Panc1 (cell line): Measurements from ENCODE around the gene TMPRSS6. TPM values are rescaled to one million over a fixed set of nuclear protein-coding genes. Genes with fewer than 3 reads are reported as not detected.

ENCODE experiments used
- ATAC-seq: fragments of 200-7000 bp; cut with Tn5 transposase; 2 replicates; pipeline ENCODE4 v1.9.1; 2020; ENCODE audit warnings: mild to moderate bottlenecking, moderate library complexity
- BruUV-seq: library from RNA; stranded (reverse); fragments of 400-500 nt; replicated peaks from 2 replicates; lab custom pipeline; 2021; lab: Mats Ljungman, UMichigan
- CTCF ChIA-PET: fragments of 300-600 bp; sonication (Branson Sonifier 250); formaldehyde crosslinking; loops from one replicate; lab custom pipeline; 2022; ENCODE audit warnings: antibody characterized with exemption; lab: Charles Lee
- POLR2A ChIA-PET: fragments of 300-600 bp; sonication (Branson Sonifier 250); formaldehyde crosslinking; loops from one replicate; lab custom pipeline; 2022; ENCODE audit warnings: antibody characterized with exemption; lab: Charles Lee
- DNase-seq: peaks from one replicate; pipeline ENCODE4 v3.0.0-alpha.2; 2010; ENCODE audit warnings: low read depth, low spot score
- H3K27ac ChIP-seq: 2 replicates; pipeline ENCODE4 v1.5.1; 2011; ENCODE audit warnings: mild to moderate bottlenecking, low read length, inconsistent platforms
- H3K27me3 ChIP-seq: fragments of 200-500 bp; sonication (Bioruptor generic); 2 replicates; pipeline ENCODE4 v1.6.0; 2014; ENCODE audit warnings: low read length, inconsistent platforms; ENCODE audit not compliant: control insufficient read depth, insufficient read depth
- H3K36me3 ChIP-seq: fragments of 200-500 bp; sonication (Bioruptor generic); 2 replicates; pipeline ENCODE4 v1.5.1; 2014; ENCODE audit warnings: inconsistent platforms, mild to moderate bottlenecking, low read length, moderate library complexity; ENCODE audit not compliant: control insufficient read depth, insufficient read depth
- H3K4me1 ChIP-seq: 2 replicates; pipeline ENCODE4 v1.5.1; 2011; ENCODE audit warnings: inconsistent platforms, mild to moderate bottlenecking, low read length, moderate library complexity; ENCODE audit not compliant: control insufficient read depth, insufficient read depth
- H3K4me3 ChIP-seq, 2 experiments: 2 replicates each; pipeline ENCODE4 v1.5.1; 2011 to 2012; ENCODE audit warnings: low read depth in 2 of 2, low read length in 2 of 2, mild to moderate bottlenecking in 2 of 2, inconsistent platforms in 1 of 2, moderate library complexity in 1 of 2
- H3K9me3 ChIP-seq: fragments of 200-500 bp; sonication (Bioruptor generic); 2 replicates; pipeline ENCODE4 v1.5.1; 2014; ENCODE audit warnings: low read depth, mild to moderate bottlenecking, inconsistent platforms, low read length, moderate library complexity; ENCODE audit not compliant: control insufficient read depth, insufficient read depth
- CTCF ChIP-seq: fragments of 450-650 bp; IDR thresholded peaks from 2 replicates; pipeline ENCODE4 v1.5.1; 2017; ENCODE audit warnings: mild to moderate bottlenecking
- POLR2AphosphoS5 ChIP-seq: IDR thresholded peaks from 2 replicates; pipeline ENCODE4 v1.6.1; 2012; ENCODE audit warnings: mild to moderate bottlenecking, low read depth, low read length, moderate library complexity
- REST ChIP-seq, 2 experiments: IDR thresholded peaks; 2 replicates each; pipeline ENCODE4 v1.6.1; 2011 to 2012; ENCODE audit warnings: low read depth in 2 of 2, control low read depth in 1 of 2, low read length in 1 of 2, mild to moderate bottlenecking in 1 of 2, moderate library complexity in 1 of 2; ENCODE audit not compliant: insufficient read depth in 1 of 2
- SIN3A ChIP-seq: IDR thresholded peaks from 2 replicates; pipeline ENCODE4 v1.6.1; 2012; ENCODE audit warnings: low read depth, mild to moderate bottlenecking, low read length, moderate library complexity, borderline replicate concordance; ENCODE audit not compliant: insufficient read depth
- TCF7L2 ChIP-seq: IDR thresholded peaks from 2 replicates; pipeline ENCODE4 v1.6.1; 2011; ENCODE audit warnings: mild to moderate bottlenecking, low read depth, low read length, inconsistent platforms
- in situ Hi-C: cut with HindIII; loops from 2 replicates; pipeline ENCODE4 v1.10.0; 2016; ENCODE audit warnings: low sequenced_read_pairs, low pct_unique_long_range_greater_than_20kb
- intact Hi-C: fragments of 100-400 bp; cut with micrococcal nuclease; formaldehyde crosslinking; loops from one replicate; pipeline ENCODE4 v1.10.0; 2022; ENCODE audit not compliant: unreplicated experiment
- total RNA-seq: library from RNA; stranded (reverse); gene quantifications from one replicate; pipeline ENCODE4 v1.2.1, GENCODE V29; 2021; ENCODE audit not compliant: unreplicated experiment

TMPRSS6 gene
- total RNA-seq, 1 experiment from 2014 or later = not detected

GRCh38 chr22:37151401-37151800 is 41.9 kb upstream of the TMPRSS6 start:
- H3K4me3 ChIP-seq = no peak overlapping the region
- no peaks in the 10 kb centered on the region for H3K27me3 ChIP-seq
- H3K36me3 ChIP-seq = no peaks in the 10 kb centered on the region
- H3K27ac ChIP-seq = no peak overlapping the region
- TF ChIP-seq SIN3A = no peak
- TF ChIP-seq CTCF = no peak
- no peak for TF ChIP-seq REST (IDR thresholded peaks at IDR 0.05; ENCODE audit: insufficient read depth in 1 of 2, low read depth in 2 of 2, low read length in 1 of 2)
- TF ChIP-seq TCF7L2 = no peak
- TF ChIP-seq POLR2AphosphoS5 = no peak
- in situ Hi-C loops (no loop called here), intact Hi-C loops (no loop called here)
- H3K9me3 ChIP-seq = no peaks in the 10 kb centered on the region
- BruUV-seq = no TSS peak
- ChIA-PET POLR2A (no interaction called here), CTCF (no interaction called here)
- peaks cover 3% of the 10 kb centered on the region; the same call in 1 of the 2 replicates for H3K4me1 ChIP-seq
- DNase-seq (no peak), ATAC-seq (no peak)

- BruUV-seq = no TSS peak
- no peak for ATAC-seq
- H3K27ac ChIP-seq = no peak overlapping the region
- DNase-seq = no peak
- in situ Hi-C loops (no loop called here), intact Hi-C loops (no loop called here)
- H3K4me1 ChIP-seq = peaks cover 3% of the 10 kb centered on the region; the same call in 1 of the 2 replicates
- POLR2A ChIA-PET = no interaction called here
- H3K9me3 ChIP-seq = no peaks in the 10 kb centered on the region
- CTCF ChIA-PET = no interaction called here
- TF ChIP-seq REST (IDR thresholded peaks at IDR 0.05; ENCODE audit: insufficient read depth in 1 of 2, low read depth in 2 of 2, low read length in 1 of 2) (no peak), POLR2AphosphoS5 (no peak), SIN3A (no peak), CTCF (no peak), TCF7L2 (no peak)
- H3K27me3 ChIP-seq = no peaks in the 10 kb centered on the region
- no peak overlapping the region for H3K4me3 ChIP-seq
- no peaks in the 10 kb centered on the region for H3K36me3 ChIP-seq
Observed at GRCh38 chr22:37150701-37151100, 41.2 kb upstream of the TMPRSS6 start.
